ENCODE data around the gene THTPA.

The THTPA gene

GRCh38 chr14:23567186-23568020 is 11.3 kb downstream of the THTPA start, which contains the start of gene AP1G2:
AP1G2 (minus strand) TSS chr14:23567791; CDS start chr14:23567314, 477 bp downstream.
- DNase-seq (ENCODE audit: low spot score), result no peak

GRCh38 chr14:23568021-23568599 is 12.0 kb downstream of the THTPA start:
- no peak for DNase-seq (ENCODE audit: low spot score)

- no peak for DNase-seq (ENCODE audit: low spot score)
These were observed 12.7 kb downstream of the THTPA start for GRCh38 chr14:23568600-23569331.

GRCh38 chr14:23569443-23570151 is 13.5 kb downstream of the THTPA start:
- no peak for DNase-seq (ENCODE audit: low spot score)

- no peak for DNase-seq (ENCODE audit: low spot score)
These were observed 14.9 kb downstream of the THTPA start for GRCh38 chr14:23570806-23571483.

- DNase-seq (ENCODE audit: low spot score), result no peak
These were observed 15.8 kb downstream of the THTPA start for GRCh38 chr14:23571701-23572523.

GRCh38 chr14:23572524-23572828 is 16.4 kb downstream of the THTPA start:
- DNase-seq (ENCODE audit: low spot score), result no peak

- peak; percentile 38 for DNase-seq (ENCODE audit: low spot score)
These were observed 16.8 kb downstream of the THTPA start for GRCh38 chr14:23572836-23573235.

GRCh38 chr14:23573384-23574015 is 17.4 kb downstream of the THTPA start:
- no peak for DNase-seq (ENCODE audit: low spot score)

GRCh38 chr14:23577004-23577681 is 21.1 kb downstream of the THTPA start:
- DNase-seq (ENCODE audit: low spot score), result no peak

GRCh38 chr14:23577710-23578392 is 21.8 kb downstream of the THTPA start:
- DNase-seq (ENCODE audit: low spot score), result no peak

- no peak for DNase-seq (ENCODE audit: low spot score)
These were observed 22.7 kb downstream of the THTPA start, which contains the start of gene JPH4 for GRCh38 chr14:23578560-23579310. JPH4 (minus strand) TSS chr14:23578790; CDS start chr14:23577453, 1,337 bp downstream.

- DNase-seq (ENCODE audit: low spot score), result no peak
These were observed 23.2 kb downstream of the THTPA start for GRCh38 chr14:23579311-23579630.

- DNase-seq (ENCODE audit: low spot score), result no peak
These were observed 23.7 kb downstream of the THTPA start for GRCh38 chr14:23579739-23580138.

- no peak for DNase-seq (ENCODE audit: low spot score)
These were observed 24.3 kb downstream of the THTPA start for GRCh38 chr14:23580152-23580926.

- DNase-seq (ENCODE audit: low spot score), result no peak
These were observed 24.8 kb downstream of the THTPA start for GRCh38 chr14:23580948-23581281.

- no peak for DNase-seq (ENCODE audit: low spot score)
These were observed 27.1 kb downstream of the THTPA start for GRCh38 chr14:23582906-23583760.
